ENCODE data around the gene EGFR.

GRCh38 chr7:55247428-55247827, 228.6 kb downstream of the EGFR start:
- no peak for TF ChIP-seq CREB5 (CRISPR knock-in tag; IDR thresholded peaks at IDR 0.05; ENCODE audit: low read depth)
- TF ChIP-seq CSDC2 (CRISPR knock-in tag; IDR thresholded peaks at IDR 0.05), result no peak
- no peak for TF ChIP-seq ZFP3 (CRISPR knock-in tag; IDR thresholded peaks at IDR 0.05)
- no peak for TF ChIP-seq ZFP30 (CRISPR knock-in tag; IDR thresholded peaks at IDR 0.05)
- TF ChIP-seq ZNF8 (CRISPR knock-in tag; IDR thresholded peaks at IDR 0.05), result no peak
- TF ChIP-seq ISL1 (CRISPR knock-in tag; IDR thresholded peaks at IDR 0.05), result no peak; the same call in 1 of the 2 replicates
- no peak for TF ChIP-seq TOX (CRISPR knock-in tag; IDR thresholded peaks at IDR 0.05; ENCODE audit: borderline replicate concordance)
- TF ChIP-seq ESRRG (CRISPR knock-in tag; IDR thresholded peaks at IDR 0.05), result no peak
- TF ChIP-seq TCF4 (CRISPR knock-in tag; IDR thresholded peaks at IDR 0.05; ENCODE audit: borderline replicate concordance), result no peak
- no peak for TF ChIP-seq ZNF70 (CRISPR knock-in tag; IDR thresholded peaks at IDR 0.05)

Measured in SK-N-SH treated with all-trans-retinoic acid at 6 μM for 48 hours (cell line).